ENCODE results near the gene PDGFA. TPM values are rescaled to one million over a fixed set of nuclear protein-coding genes. Genes with fewer than 3 reads are reported as not detected.

The PDGFA gene
- total RNA-seq, 2 experiments from 2014 or later: 7.7 TPM

DNA sequence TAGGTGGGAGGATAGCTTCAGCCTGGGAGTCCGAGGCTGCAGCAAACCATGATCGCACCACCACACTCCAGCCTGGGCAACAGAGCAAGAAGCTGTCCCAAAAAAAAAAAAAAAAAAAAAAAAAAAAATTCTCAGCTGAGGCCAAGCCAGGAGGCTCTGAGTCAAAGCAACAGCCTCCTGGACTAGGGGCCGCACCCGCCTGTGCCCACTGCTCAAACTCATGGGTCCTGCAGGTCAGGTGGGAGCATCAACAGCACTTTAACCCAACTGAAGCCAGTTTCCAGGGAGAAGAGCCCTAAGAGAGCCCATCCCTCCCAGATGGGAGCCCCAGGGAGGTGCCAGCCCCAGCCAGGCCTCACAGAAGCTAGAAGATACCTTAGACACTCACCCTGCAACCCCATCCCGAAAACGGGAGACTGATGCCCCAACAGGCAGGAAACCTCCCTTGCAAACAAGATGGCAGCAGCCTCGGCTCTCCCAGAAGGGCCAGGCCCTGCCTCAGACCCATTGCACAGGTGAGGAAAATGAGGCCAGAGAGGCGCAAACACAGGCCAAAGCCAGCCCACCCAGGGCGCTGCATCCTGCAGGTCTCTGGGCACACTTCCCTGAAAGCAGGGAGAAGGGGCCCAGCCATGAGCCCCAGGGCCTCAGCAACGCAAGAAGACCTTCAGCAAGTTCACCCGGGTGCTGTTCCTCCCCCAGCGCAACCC lies 11.0 kb downstream of the PDGFA start:
- Mint-ChIP-seq H3K27me3 (ENCODE audit: low read depth) (no peaks in the 10 kb centered on the region), H3K9me3 (no peaks in the 10 kb centered on the region), H3K27ac (no peak overlapping the region), H3K36me3 (ENCODE audit: low read depth) (no peaks in the 10 kb centered on the region), H3K4me3 (no peak overlapping the region), H3K4me1 (ENCODE audit: low read depth) (peaks cover 1% of the 10 kb centered on the region)
- CTCF ChIA-PET: no interaction called here
- DNase-seq: no peak
- intact Hi-C loops (cut with micrococcal nuclease): no loop called here

GRCh38 chr7:507623-508300 lies 11.9 kb downstream of the PDGFA start:
- H3K9me3 Mint-ChIP-seq: no peaks in the 10 kb centered on the region
- CTCF ChIA-PET: no interaction called here

DNA sequence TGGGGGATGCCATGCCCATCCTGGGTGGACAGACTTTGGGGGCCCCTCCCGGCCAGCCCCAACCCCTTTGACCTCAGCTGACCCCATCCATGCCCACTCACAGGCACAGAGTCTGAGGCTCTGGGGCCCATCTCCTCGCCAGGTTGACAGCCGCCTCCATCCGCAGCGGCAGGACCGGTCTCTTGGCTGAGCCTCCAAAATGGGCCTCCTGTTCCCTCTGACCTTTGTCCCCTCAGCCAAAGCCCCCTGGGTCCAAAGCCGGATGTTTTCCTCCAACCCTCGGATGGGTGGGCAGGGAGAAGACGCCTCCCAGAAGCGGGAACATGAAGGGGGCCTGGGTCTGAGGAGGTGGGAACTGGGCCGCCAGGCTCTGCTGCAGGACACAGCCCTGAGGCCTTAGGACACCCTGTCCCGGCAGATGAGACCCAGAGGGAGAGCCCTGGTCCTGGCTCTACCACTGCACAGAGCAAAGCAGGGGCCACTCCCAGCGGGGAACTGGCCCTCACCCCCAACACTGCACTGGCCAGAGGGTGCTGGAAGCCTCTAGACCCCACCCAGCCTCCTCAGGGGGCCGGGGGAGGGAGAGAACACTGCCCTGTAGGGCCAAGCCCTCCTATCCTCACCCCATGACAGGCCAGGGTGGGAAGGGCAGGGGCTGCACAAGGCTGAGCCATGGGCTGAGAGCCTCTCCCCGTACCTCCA lies 12.6 kb downstream of the PDGFA start:
- CTCF ChIA-PET: no interaction called here
- no peak overlapping the region for H3K27ac Mint-ChIP-seq
- H3K36me3 Mint-ChIP-seq (ENCODE audit: low read depth): no peaks in the 10 kb centered on the region
- DNase-seq: no peak
- intact Hi-C loops (cut with micrococcal nuclease): no loop called here
- no peaks in the 10 kb centered on the region for H3K4me1 Mint-ChIP-seq (ENCODE audit: low read depth)
- no peaks in the 10 kb centered on the region for H3K9me3 Mint-ChIP-seq
- H3K27me3 Mint-ChIP-seq (ENCODE audit: low read depth): no peaks in the 10 kb centered on the region
- H3K4me3 Mint-ChIP-seq: no peak overlapping the region

More at GRCh38 chr7:507623-508300, 11.9 kb downstream of the PDGFA start:
- Mint-ChIP-seq H3K27me3 (ENCODE audit: low read depth) (no peaks in the 10 kb centered on the region), H3K27ac (no peak overlapping the region), H3K4me3 (no peak overlapping the region), H3K36me3 (ENCODE audit: low read depth) (no peaks in the 10 kb centered on the region), H3K4me1 (ENCODE audit: low read depth) (no peaks in the 10 kb centered on the region)
- intact Hi-C loops (cut with micrococcal nuclease): no loop called here
- no peak for DNase-seq

DNA sequence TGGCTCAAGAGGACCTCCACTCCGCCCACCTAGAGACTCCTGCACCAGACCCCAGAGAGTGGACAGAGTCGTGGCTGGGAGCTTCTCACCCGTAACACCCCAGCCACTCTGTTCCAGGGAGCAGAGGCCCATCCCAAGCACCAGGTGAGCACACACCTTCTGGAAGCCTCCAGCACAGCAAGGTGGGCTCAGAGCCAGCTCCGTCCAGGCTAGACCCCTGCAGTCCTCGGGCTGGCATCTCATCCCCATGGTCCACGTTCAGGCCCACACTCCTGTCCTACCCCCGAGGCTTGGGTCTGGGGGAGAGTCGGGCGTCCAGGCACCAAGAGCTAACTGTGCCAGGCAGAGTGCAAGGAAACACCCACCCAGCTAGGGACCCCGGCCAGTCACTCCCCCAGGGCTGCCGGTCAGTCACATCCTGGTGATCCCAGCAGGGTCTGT lies 13.2 kb downstream of the PDGFA start:
- CTCF ChIA-PET: no interaction called here
- H3K4me3 Mint-ChIP-seq: no peak overlapping the region
- no peaks in the 10 kb centered on the region for H3K4me1 Mint-ChIP-seq (ENCODE audit: low read depth)
- no peaks in the 10 kb centered on the region for H3K36me3 Mint-ChIP-seq (ENCODE audit: low read depth)
- H3K9me3 Mint-ChIP-seq: no peaks in the 10 kb centered on the region
- intact Hi-C loops (cut with micrococcal nuclease): no loop called here
- no peak overlapping the region for H3K27ac Mint-ChIP-seq
- no peak for DNase-seq
- no peaks in the 10 kb centered on the region for H3K27me3 Mint-ChIP-seq (ENCODE audit: low read depth)

GRCh38 chr7:505171-505570 lies 14.5 kb downstream of the PDGFA start:
- CTCF ChIA-PET: no interaction called here
- Mint-ChIP-seq H3K9me3 (no peaks in the 10 kb centered on the region), H3K36me3 (ENCODE audit: low read depth) (no peaks in the 10 kb centered on the region), H3K4me3 (no peak overlapping the region), H3K4me1 (ENCODE audit: low read depth) (no peaks in the 10 kb centered on the region), H3K27me3 (ENCODE audit: low read depth) (no peaks in the 10 kb centered on the region), H3K27ac (no peak overlapping the region)
- no peak for DNase-seq
- intact Hi-C loops (cut with micrococcal nuclease): no loop called here

DNA sequence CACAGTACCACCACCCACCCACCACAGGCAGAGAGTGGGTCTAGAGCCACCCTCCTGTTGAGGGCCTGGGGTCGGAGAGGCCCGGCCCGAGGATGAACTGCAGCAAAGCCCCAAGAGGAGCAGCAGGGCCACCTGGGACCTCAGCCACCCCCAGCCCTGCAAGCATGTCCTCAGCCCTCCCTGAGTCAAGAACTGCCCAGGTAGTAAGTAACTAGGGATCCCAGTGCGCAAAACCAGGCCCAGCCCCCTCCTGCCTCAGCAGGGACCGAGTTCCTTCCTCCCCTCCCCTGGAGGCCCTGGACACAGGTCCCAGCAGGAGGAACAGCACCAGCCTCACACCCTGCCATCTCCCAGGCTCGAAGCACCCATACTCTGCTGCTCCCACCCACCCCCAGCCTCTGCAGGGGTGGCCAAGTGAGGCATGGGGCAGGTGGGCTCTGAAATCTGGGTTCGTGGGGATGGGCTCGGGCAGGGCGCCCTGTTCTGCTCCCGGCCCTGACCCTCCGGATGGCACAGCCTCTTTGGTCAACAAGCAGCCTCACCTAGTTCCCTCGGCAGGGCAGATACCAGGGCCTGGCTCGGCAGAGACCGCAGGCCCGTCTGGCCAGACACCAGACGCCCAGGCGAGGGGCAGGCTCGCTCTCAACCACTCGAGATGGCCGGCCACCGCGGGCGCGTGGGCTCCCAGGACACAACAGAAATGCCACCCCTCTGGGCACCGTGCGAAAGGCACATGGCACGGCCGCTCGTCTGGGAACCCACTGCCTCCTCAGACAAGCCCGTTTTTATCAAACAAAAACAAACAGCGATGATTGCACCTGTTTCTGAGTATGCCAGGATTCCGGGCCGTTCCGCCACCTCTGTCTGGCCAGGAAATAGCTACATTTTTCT lies 15.2 kb downstream of the PDGFA start:
- intact Hi-C loops (cut with micrococcal nuclease): no loop called here
- Mint-ChIP-seq H3K4me1 (ENCODE audit: low read depth) (no peaks in the 10 kb centered on the region), H3K27ac (no peak overlapping the region), H3K4me3 (no peak overlapping the region), H3K9me3 (no peaks in the 10 kb centered on the region), H3K27me3 (ENCODE audit: low read depth) (no peaks in the 10 kb centered on the region), H3K36me3 (ENCODE audit: low read depth) (no peaks in the 10 kb centered on the region)
- CTCF ChIA-PET: no interaction called here
- no peak for DNase-seq

- H3K4me1 Mint-ChIP-seq (ENCODE audit: low read depth): no peaks in the 10 kb centered on the region
- CTCF ChIA-PET: no interaction called here
- no peak for DNase-seq
- H3K36me3 Mint-ChIP-seq (ENCODE audit: low read depth): no peaks in the 10 kb centered on the region
- H3K4me3 Mint-ChIP-seq: no peak overlapping the region
- H3K27ac Mint-ChIP-seq: no peak overlapping the region
- H3K9me3 Mint-ChIP-seq: no peaks in the 10 kb centered on the region
- H3K27me3 Mint-ChIP-seq (ENCODE audit: low read depth): no peaks in the 10 kb centered on the region
- intact Hi-C loops (cut with micrococcal nuclease): no loop called here
Observed at GRCh38 chr7:503575-504111, 16.0 kb downstream of the PDGFA start.

GRCh38 chr7:502296-502695 lies 17.4 kb downstream of the PDGFA start:
- CTCF ChIA-PET: no interaction called here
- DNase-seq: no peak
- Mint-ChIP-seq H3K4me3 (no peak overlapping the region), H3K9me3 (no peaks in the 10 kb centered on the region), H3K27ac (no peak overlapping the region), H3K4me1 (ENCODE audit: low read depth) (peaks cover 7% of the 10 kb centered on the region), H3K36me3 (ENCODE audit: low read depth) (no peaks in the 10 kb centered on the region), H3K27me3 (ENCODE audit: low read depth) (no peaks in the 10 kb centered on the region)
- intact Hi-C loops (cut with micrococcal nuclease): no loop called here

DNA sequence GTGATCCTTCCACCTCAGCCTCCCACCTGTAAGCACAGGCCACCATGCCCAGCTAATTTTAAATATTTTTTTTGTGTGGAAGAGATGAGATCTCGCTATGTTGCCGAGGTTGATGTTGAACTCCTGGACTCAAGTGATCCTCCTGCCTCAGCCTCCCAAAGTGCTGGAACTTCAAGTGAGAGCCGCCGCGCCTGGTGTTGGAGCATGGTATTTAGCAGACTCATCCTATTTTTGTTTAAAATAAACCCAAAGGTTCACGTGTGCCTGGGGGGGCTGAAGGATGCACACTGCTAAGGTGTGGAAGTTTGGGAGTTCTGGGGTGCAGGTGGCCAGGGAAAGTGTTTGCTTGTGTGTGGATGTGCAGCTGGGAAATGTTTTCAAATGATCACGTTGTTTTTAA lies 18.1 kb downstream of the PDGFA start:
- H3K4me1 Mint-ChIP-seq (ENCODE audit: low read depth): peaks cover 7% of the 10 kb centered on the region
- H3K36me3 Mint-ChIP-seq (ENCODE audit: low read depth): no peaks in the 10 kb centered on the region
- intact Hi-C loops (cut with micrococcal nuclease): no loop called here
- H3K27me3 Mint-ChIP-seq (ENCODE audit: low read depth): no peaks in the 10 kb centered on the region
- H3K9me3 Mint-ChIP-seq: no peaks in the 10 kb centered on the region
- no peak for DNase-seq
- no peak overlapping the region for H3K4me3 Mint-ChIP-seq
- CTCF ChIA-PET: no interaction called here
- no peak overlapping the region for H3K27ac Mint-ChIP-seq

DNA sequence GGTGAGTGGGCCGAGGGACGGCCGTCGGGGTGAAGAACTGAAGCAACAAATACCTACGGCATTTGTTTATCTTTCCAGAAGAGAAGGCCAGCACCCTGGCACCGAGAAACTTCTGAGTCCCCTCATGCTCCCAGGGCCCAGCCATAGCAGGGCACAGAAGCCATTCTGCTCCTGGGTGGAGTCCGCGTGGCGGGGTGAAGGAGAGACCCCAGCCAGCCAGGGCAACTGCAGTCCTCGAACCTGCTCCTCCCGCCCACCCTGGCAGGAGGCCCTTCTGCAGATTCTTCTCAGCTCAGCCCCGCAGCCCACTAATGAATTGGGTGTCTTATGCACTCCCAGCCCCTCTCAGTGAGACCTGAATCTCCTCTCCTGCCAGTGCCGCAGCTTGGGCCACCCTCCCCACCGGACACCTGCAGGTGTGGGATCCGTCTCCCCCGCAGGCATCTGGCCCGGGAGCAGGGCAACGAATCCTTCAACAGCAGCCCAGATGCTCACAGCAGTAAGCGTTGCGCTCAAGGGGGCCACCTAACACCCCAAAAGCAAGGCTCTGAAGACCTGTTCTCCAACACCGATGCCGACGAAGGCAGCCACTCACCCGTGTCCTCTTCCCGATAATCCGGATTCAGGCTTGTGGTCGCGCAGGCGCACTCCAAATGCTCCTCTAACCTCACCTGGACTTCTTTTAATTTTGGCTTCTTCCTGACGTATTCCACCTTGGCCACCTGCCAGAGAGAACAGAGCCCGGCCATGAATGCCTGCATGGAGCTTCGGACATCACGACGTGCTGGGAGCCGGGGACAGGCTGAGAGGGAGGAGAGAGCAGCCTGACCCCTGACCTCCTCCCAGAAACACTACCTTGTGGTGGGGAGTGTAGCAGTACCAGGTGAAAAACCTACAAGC lies 18.9 kb downstream of the PDGFA start:
- intact Hi-C loops (cut with micrococcal nuclease): no loop called here
- no peaks in the 10 kb centered on the region for H3K27me3 Mint-ChIP-seq (ENCODE audit: low read depth)
- CTCF ChIA-PET: no interaction called here
- no peaks in the 10 kb centered on the region for H3K36me3 Mint-ChIP-seq (ENCODE audit: low read depth)
- no peaks in the 10 kb centered on the region for H3K9me3 Mint-ChIP-seq
- DNase-seq: no peak
- peak overlapping the region; percentile 41 for H3K27ac Mint-ChIP-seq
- peaks cover 7% of the 10 kb centered on the region for H3K4me1 Mint-ChIP-seq (ENCODE audit: low read depth)
- no peak overlapping the region for H3K4me3 Mint-ChIP-seq

DNA sequence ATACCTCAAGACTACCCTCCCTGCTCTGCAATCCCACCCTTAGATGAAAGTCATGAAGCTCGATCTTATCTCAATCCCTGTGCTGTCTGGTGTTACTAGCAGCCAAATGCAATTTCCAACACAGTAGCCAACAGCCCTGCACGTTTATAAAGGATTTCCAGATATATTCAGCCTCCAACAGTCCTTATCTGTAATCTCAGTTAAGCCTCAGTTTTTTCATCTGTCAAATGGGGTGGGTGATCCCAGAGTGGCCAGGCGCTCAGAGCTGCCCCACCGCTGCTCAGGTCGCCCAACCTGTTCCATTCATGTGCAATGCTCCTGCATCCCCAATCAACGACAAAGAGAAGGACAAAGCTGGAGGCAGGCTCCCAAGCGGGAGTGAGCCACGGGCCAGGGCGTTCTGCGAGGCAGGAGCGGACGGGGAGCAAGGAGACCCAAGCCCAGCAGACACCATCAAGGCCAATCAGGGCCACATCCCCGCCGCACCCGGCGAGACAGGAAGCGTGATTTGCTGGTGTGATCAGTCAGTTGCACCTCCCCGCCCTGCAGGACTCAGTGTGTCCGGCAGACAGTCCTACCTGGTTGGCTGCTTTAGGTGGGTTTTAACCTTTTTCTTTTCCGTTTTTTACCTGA lies 19.7 kb downstream of the PDGFA start:
- H3K4me1 Mint-ChIP-seq (ENCODE audit: low read depth): peaks cover 7% of the 10 kb centered on the region
- H3K4me3 Mint-ChIP-seq: no peak overlapping the region
- no peaks in the 10 kb centered on the region for H3K9me3 Mint-ChIP-seq
- H3K36me3 Mint-ChIP-seq (ENCODE audit: low read depth): no peaks in the 10 kb centered on the region
- CTCF ChIA-PET: no interaction called here
- no peak overlapping the region for H3K27ac Mint-ChIP-seq
- DNase-seq: no peak
- intact Hi-C loops (cut with micrococcal nuclease): no loop called here
- H3K27me3 Mint-ChIP-seq (ENCODE audit: low read depth): no peaks in the 10 kb centered on the region
